DMS53 treated with DMSO at 0.1 percent for 48 hours (cell line): ENCODE results near the gene CD58.
"Not testable (repeated sequence)": the region's sequence is repeated elsewhere in the genome, so short reads cannot be mapped to it uniquely, and the experiment has no call there.

Source experiments
- DNase-seq: peaks from one replicate; lab custom pipeline; 2025; ENCODE audit not compliant: unreplicated experiment; lab: John Stamatoyannopoulos, UW

Gene CD58

DNA sequence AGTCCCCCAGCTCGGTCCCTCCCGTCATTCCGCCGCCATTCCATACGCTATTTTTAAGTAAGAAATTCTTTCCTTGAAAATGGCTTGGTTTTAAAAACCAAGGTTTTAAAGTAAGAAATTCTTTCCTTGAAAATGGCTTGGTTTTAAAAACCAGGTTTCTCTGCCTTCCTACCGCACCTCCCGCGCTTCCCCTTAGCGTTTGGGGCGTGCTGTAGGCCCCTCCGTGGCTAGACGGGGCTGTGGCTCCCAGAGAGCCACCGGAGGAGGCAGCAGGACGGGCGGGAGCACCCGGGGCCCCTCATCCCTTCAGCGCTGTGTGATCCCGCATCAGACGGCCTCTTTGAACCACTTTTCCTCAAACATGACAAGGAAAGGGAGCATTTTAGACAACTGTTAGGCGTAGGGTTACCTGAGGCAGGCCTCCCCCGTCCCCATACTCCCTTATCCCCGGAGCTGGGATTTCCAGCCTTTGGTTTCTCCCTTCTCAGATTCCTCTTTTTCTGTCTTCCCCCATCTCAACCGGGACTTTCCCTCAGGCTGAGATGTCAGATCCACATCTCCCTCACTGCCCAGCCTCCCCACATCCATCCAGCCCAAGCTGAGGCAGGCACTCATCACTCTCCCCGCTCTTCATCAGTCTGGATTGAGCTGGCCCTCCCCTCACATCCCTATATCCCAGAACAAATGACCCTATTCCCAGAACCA, 541 bp upstream of the CD58 start:
- DNase-seq = no peak

GRCh38 chr1:116569776-116570357, 959 bp downstream of the CD58 start:
- no peak for DNase-seq

- DNase-seq = no peak
These were observed 1.5 kb downstream of the CD58 start for GRCh38 chr1:116569381-116569670.

DNA sequence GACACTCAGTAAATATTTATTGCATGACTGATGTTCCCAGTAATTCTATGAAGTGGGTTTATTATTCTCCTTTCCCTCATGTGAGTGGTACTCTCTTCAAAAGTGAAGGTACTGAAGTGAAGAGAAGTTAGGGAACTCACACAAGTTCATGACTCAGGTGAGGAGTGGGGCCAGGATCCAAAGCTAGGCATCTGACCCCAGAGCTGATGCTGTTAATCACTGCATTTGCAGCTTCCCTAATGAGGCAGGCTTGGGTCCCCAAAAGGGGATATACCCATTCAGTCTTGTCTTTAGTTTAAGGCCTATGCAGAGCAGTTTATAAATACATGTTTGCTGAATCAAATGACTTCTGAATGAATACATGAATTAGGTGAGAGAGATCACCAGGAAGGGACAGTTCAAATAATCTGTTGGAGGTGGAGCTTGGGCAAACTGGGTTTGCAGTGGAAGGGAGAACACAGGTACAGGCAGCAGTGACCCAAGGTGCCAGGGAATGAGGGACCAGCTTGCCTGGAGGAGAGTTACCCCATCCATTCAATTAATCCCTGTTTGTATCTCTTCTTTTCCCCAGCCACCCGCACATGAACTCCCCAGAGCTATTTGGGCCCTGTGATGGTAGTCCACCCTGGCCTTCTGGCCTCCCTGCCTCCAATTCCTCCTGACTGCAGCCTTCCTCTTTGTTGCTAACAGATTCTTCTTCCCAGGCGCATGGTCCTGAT, 2.0 kb downstream of the CD58 start:
- DNase-seq = no peak

DNA sequence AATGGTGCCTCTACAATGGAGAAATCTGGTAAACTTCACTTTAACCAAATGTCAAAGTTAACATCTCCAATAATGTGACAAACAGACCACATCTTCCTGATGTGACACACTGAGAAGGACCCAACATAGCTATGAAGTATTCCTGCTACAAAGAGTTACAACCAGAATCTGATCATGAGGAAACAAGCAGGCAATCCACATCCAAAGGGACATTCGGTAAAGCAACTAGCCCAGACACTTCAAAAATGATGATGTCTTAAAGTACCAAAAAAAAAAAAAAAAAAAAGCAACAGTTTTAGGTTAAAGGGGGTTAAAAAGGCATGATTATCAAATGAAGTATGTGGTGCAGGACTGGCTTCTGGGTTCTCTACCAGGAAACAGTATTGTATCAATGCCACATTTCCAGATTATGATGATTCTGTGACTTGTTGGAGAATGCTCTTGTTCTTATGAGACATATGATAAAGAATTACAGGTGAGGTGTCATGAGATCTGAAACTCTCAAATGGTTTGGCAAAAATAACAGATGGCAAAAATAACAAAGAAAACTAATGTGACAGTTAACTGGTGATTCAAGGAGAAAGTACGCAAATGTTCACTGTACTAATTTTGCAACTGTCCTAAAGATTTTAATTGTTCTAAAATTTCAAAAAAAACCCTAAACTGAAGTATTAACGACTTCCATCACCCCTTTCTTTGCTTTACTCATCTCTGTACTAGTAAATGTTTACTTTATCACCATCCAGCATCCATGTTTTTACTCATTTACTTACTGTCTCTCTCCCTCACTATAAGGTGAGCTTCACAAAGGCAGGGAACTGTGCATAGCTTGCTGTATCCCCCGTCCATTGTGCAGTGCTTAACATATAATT, 2.8 kb downstream of the CD58 start:
- DNase-seq = no peak

DNA sequence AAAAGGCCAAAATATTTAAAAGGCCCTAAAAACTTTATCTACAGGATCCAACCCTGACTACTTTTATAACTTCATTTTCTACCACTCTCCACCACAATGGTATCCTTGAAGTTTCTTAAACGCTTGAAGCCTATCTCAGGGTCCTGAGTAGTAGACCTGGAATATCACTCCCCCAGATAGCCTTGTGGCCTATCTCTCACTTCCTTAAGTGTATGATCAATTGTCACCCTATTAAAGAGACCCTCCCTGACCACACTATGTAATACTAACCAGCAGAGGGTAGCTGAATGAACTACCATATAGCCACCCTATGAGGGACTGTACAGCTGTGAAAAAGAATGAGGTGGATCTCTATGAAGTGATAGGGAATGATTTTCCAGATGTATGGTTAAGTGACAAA, 5.6 kb downstream of the CD58 start:
- no peak for DNase-seq

DNA sequence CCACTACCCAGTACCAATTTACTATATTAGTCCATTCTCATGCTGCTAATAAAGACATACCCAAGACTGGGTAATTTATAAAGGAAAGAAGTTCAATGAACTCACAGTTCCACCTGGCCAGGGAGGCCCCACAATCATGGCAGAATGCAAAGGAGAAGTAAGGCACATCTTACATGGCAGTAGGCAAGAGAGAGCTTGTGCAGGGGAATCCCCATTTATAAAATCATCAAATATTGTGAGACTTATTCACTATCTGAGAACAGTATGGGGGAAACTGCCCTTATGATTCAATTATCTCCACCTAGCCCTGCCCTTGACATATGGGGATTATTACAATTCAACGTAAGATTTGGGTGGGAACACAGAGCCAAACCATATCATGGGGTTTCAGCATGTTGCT, 6.4 kb downstream of the CD58 start:
- DNase-seq = no peak

DNA sequence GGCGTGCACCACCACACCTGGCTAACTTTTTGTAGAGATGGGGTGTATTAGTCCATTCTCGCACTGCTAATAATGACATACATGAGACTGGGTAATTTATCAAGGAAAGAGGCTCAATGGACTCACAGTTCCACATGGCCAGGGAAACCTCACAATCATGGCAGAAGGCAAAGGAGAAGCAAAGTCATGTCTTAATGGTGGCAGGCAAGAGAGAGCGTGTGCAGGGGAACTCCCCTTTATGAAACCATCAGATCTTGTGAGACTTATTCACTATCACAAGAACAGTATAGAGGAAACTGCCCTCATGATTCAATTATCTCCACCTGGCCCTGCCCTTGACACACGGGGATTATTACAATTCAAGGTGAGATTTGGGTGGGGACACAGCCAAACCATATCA, 8.4 kb downstream of the CD58 start:
- not testable (repeated sequence) for DNase-seq

DNA sequence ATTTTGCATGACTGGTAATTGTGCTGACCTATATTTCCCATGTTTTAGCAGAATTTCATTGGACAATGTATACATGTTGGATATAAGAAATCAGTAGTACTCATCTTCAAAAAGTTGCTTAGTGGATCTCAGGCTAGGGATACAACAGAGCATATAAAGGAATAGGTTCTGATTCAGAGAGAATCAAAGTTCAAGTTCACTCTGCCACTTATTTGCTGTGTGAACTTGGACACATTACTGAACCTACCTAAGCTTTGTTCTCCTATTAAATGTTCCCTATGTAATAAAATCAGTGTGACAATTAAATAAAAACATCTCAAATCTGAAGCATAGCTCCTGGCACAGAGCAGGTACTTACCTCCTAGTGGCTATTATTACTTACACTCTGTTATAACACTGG, 9.3 kb downstream of the CD58 start:
- no peak for DNase-seq

- DNase-seq = no peak
These were observed 9.9 kb downstream of the CD58 start for GRCh38 chr1:116560704-116561490.

- DNase-seq = no peak
These were observed 11.5 kb downstream of the CD58 start for GRCh38 chr1:116559304-116559761.

DNA sequence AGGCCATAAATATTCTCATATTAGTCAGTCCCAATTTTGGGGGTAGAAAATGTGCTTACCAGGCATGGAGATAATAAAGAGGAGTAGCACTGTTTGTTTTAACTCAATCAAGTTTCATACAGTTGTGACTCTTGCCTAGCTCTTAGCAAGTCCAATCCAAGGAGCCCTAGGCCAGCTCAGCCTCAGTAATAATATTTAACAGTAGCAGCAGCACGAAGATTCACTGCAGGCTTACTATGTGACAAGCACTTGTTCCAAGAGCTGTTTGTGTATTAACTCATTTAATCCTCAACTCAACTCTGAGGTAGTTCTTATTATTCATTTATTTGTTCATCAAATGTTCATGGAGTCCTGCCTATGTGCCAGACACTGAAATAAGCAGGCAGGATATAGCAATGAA, 12.3 kb downstream of the CD58 start:
- DNase-seq = no peak

DNA sequence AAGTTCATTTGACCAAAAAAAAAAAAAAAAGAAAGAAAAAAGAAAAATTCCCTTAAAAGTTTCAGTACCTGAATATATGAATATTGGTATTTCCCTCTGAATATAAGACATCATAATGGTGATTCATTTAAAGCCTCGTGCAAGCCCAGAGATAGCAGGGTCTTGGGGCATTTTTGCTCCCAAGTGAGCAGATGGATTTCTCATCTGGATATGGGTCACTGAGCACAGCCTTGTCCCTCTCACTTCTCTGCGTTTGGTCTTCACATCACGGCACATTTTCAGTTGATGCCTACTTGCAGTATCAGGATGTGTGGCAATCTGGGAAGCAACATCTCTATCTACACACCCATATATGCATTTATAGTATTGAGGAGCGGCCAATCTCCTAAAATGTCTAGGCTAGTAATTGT, 12.7 kb downstream of the CD58 start:
- no peak for DNase-seq

- DNase-seq = no peak
These were observed 13.4 kb downstream of the CD58 start for GRCh38 chr1:116557323-116557878.

GRCh38 chr1:116556289-116557006, 14.4 kb downstream of the CD58 start:
- DNase-seq = no peak

DNA sequence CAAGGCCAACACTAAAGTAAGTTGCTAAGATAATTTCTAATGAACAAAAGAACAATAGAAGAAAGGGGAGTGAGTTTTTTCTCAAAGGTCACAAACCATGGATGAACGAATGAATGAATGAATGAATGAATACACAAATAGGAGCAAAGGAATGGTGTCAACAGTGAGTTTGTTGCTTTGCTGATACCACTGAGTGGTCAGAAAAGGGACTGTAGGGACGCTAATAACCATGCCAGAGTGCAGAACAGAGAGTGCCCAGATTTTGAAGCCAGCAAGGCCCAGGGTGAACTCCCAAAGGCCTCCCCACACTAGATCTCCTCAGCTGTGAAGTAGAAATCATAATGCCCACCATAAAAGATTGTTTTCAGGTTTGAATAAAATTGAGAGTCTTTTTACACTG, 15.9 kb downstream of the CD58 start:
- DNase-seq = no peak

GRCh38 chr1:116553386-116554115, 17.3 kb downstream of the CD58 start:
- no peak for DNase-seq

GRCh38 chr1:116546354-116546977, 24.4 kb downstream of the CD58 start:
- no peak for DNase-seq

DNA sequence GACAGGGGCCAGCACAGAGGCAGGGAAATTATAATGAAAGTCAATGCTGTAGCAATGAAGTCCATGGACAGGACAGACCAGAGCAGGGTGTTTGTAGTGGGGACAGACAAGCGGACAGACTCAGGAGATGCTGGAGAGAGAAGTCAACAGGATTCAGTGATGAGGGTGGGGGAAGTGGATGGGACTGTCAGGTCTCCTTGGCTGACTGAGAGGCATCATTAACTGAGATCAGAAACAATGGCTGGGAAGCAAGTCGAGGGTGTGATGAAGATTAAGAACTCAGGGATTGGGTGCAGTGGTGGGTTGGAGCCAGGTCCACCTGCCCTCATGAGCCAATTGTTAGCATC, 25.5 kb downstream of the CD58 start:
- DNase-seq = no peak
